Keratinocyte (primary cell): ENCODE results near the gene MSH2.

Experiments used
- CTCF ChIP-seq, 3 experiments: IDR thresholded peaks in 1 of 3; conservative IDR thresholded peaks in 1 of 3; optimal IDR thresholded peaks in 1 of 3; 2 replicates in 2 of 3; 3 replicates in 1 of 3; pipeline versions ENCODE3 to v1.5.1; 2011; ENCODE audit warnings: low read length in 3 of 3, mild to moderate bottlenecking in 3 of 3, moderate library complexity in 2 of 3, control low read depth in 1 of 3, inconsistent platforms in 1 of 3; ENCODE audit not compliant: insufficient read depth in 2 of 3; ENCODE audit errors: extremely low read depth in 1 of 3
- EZH2 ChIP-seq: IDR thresholded peaks from one replicate; pipeline ENCODE4 v1.6.1; 2012; ENCODE audit warnings: inconsistent platforms, mild to moderate bottlenecking, low read length, moderate library complexity

GRCh38 chr2:47508080-47508479 lies 105.1 kb downstream of the MSH2 start:
- no peak for TF ChIP-seq CTCF (optimal IDR thresholded peaks at IDR 0.05 in 1 of 3, IDR thresholded peaks at IDR 0.05 in 1 of 3, conservative IDR thresholded peaks at IDR 0.05 in 1 of 3; ENCODE audit: extremely low read depth in 1 of 3, insufficient read depth in 2 of 3, low read length in 3 of 3)
- no peak for TF ChIP-seq EZH2
